ENCODE results near the gene DOCK9.

The DOCK9 gene

DNA sequence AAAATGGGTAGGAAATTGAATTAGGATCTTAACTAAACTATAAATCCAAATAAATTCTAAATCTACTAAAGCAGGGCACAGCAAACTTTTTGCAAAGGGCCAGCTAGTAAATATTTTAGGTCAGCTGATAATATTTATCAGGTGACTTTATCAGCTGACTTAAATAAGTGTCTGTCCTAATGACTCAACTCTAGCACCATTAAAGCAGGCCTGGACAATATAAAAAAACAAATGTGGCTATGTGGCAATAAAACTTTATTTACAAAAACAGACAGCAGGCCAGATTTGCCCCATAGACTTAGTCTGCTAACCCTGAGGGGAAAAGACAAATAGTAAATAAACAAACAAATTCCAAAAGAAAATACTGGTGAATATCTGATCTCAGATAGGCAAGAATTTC, 27.7 kb upstream of the DOCK9 start:
- no peak overlapping the region for H3K27ac ChIP-seq
- no peak overlapping the region for H3K4me3 ChIP-seq (ENCODE audit: low read depth, low read length)
- DNase-seq: no peak
- TF ChIP-seq, protein P1, sequence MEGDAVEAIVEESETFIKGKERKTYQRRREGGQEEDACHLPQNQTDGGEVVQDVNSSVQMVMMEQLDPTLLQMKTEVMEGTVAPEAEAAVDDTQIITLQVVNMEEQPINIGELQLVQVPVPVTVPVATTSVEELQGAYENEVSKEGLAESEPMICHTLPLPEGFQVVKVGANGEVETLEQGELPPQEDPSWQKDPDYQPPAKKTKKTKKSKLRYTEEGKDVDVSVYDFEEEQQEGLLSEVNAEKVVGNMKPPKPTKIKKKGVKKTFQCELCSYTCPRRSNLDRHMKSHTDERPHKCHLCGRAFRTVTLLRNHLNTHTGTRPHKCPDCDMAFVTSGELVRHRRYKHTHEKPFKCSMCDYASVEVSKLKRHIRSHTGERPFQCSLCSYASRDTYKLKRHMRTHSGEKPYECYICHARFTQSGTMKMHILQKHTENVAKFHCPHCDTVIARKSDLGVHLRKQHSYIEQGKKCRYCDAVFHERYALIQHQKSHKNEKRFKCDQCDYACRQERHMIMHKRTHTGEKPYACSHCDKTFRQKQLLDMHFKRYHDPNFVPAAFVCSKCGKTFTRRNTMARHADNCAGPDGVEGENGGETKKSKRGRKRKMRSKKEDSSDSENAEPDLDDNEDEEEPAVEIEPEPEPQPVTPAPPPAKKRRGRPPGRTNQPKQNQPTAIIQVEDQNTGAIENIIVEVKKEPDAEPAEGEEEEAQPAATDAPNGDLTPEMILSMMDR (IDR thresholded peaks at IDR 0.05; ENCODE audit: low read depth, low read length): no peak
- no peaks in the 10 kb centered on the region for H3K36me3 ChIP-seq
- no peaks in the 10 kb centered on the region for H3K9me3 ChIP-seq (ENCODE audit: severe bottlenecking)
- no peaks in the 10 kb centered on the region for H3K27me3 ChIP-seq (ENCODE audit: insufficient read depth, low read depth, severe bottlenecking)

DNA sequence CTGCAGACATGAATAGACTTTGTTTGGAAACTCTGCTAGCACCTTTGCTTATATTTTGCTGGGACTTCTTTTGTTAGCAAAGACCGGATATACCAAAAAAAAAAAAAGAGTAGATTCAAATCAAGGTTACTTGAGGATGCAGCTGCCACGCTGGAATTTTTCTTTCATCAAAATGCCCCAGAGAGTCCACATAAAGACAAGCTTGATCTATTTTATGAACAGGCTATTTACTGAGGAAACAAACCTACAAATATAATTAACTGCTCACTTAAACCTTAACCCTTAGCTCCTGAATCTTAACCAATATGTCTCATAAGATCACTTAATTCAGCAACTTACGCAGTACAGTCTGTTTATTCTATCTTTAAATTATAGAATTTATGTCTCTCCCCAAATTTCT, 27.1 kb upstream of the DOCK9 start:
- TF ChIP-seq, protein P1 (IDR thresholded peaks at IDR 0.05; ENCODE audit: low read depth, low read length): no peak
- no peak overlapping the region for H3K4me3 ChIP-seq (ENCODE audit: low read depth, low read length)
- H3K36me3 ChIP-seq: no peaks in the 10 kb centered on the region
- H3K27ac ChIP-seq: no peak overlapping the region
- DNase-seq: no peak
- H3K9me3 ChIP-seq (ENCODE audit: severe bottlenecking): no peaks in the 10 kb centered on the region
- no peaks in the 10 kb centered on the region for H3K27me3 ChIP-seq (ENCODE audit: insufficient read depth, low read depth, severe bottlenecking)

DNA sequence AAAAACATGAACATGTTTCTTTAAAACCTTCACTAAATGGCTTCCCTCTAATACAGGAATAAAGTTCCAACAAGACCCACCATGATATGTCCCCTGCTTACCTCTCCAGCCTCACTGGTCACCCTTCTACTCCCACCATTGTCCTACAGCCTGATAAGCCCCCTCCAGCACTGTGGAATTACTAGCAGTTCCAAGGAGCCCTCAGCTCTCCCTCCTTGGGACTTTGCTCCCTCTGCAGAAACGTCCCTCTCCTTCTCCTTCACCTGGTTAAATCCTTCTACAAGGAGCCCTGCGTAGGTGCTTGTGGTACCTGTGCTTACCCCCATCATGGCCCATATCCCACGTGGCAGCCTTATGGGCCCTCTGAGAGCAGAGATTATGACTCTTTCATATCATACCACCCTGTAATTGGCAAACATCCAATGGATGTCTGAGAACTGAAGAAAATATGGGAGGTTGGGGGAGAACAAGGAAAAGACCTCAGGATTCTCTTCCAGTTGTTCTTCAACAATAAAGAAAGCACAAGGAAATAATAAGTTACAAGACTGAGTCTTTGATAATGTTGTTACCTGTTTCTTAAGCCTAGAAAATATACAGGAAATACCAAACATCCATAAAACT, 26.1 kb upstream of the DOCK9 start:
- no peaks in the 10 kb centered on the region for H3K27me3 ChIP-seq (ENCODE audit: insufficient read depth, low read depth, severe bottlenecking)
- no peak for DNase-seq
- H3K27ac ChIP-seq: no peak overlapping the region
- H3K4me3 ChIP-seq (ENCODE audit: low read depth, low read length): no peak overlapping the region
- TF ChIP-seq, protein P1 (IDR thresholded peaks at IDR 0.05; ENCODE audit: low read depth, low read length): no peak
- no peaks in the 10 kb centered on the region for H3K36me3 ChIP-seq
- no peaks in the 10 kb centered on the region for H3K9me3 ChIP-seq (ENCODE audit: severe bottlenecking)

DNA sequence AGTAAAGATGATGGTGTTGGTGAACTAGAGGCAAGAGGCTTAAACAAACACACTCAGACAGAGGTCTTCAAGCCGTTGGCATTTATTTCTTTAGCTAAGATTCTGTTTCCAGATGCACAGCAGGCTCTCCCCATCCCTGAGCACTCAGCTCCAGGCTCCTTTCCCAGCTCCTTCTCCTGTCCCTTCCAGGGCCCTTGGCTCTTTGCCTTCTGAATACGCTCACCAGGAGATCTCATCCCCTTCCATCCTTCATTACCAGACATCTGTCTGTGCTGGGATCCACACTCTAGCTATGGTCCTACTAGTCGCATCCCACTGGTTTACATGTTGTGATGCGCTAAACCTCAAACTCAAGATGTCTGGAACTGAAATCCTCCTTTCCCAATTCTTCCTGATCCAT, 25.3 kb upstream of the DOCK9 start:
- Histone ChIP-seq H3K36me3 (no peaks in the 10 kb centered on the region), H3K27me3 (ENCODE audit: insufficient read depth, low read depth, severe bottlenecking) (no peaks in the 10 kb centered on the region), H3K4me3 (ENCODE audit: low read depth, low read length) (no peak overlapping the region), H3K9me3 (ENCODE audit: severe bottlenecking) (no peaks in the 10 kb centered on the region), H3K27ac (no peak overlapping the region)
- DNase-seq: no peak
- TF ChIP-seq, protein P1 (IDR thresholded peaks at IDR 0.05; ENCODE audit: low read depth, low read length): no peak

DNA sequence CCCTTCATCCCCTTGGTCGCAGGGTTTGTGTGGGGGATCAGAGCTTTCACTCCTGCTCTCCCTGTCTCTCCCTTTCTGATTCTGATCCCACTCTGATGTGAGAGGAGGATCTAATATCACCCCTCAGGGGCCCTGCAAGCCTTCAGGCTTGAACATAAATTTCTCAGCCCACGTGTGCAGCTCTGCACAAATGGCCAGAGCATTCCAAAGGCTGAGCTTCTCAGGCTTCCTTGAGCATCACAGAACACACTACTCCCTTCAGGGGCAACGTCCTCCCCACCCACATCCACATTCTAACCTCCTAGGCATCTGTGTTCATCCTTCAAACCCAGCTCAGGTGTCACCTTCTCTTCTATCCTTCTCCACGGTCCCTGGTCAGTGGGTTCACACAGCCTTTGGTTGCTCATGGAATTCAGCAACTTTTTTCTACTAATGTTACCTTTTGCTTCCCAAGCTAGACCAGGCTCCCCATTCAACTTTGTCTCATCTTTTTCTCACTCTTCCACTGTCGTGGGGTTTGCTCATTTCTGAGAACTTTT, 24.4 kb upstream of the DOCK9 start:
- H3K36me3 ChIP-seq: no peaks in the 10 kb centered on the region
- no peak for DNase-seq
- no peaks in the 10 kb centered on the region for H3K9me3 ChIP-seq (ENCODE audit: severe bottlenecking)
- TF ChIP-seq, protein P1 (IDR thresholded peaks at IDR 0.05; ENCODE audit: low read depth, low read length): no peak
- H3K27me3 ChIP-seq (ENCODE audit: insufficient read depth, low read depth, severe bottlenecking): no peaks in the 10 kb centered on the region
- H3K4me3 ChIP-seq (ENCODE audit: low read depth, low read length): no peak overlapping the region
- no peak overlapping the region for H3K27ac ChIP-seq

DNA sequence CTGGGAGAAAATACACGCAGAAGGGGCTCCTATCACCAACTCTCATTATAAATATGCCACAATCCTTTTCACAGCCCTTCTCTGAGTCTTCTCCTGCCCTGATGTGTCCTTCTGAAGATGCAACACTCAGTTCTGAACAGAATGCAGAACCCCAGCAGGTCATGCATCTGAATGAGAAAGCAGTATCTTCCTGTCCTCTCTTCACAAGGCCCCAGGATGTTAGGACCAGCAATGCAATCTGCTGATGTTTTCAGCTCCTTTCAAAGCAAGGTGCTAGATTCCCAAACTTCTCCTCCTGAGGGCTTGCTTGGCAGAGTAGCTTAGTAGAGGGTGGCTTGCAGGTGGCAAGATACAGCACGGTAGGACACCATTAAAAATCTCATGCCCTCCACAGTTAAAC, 22.3 kb upstream of the DOCK9 start:
- Histone ChIP-seq H3K4me3 (ENCODE audit: low read depth, low read length) (no peak overlapping the region), H3K36me3 (no peaks in the 10 kb centered on the region), H3K9me3 (ENCODE audit: severe bottlenecking) (no peaks in the 10 kb centered on the region), H3K27me3 (ENCODE audit: insufficient read depth, low read depth, severe bottlenecking) (no peaks in the 10 kb centered on the region), H3K27ac (no peak overlapping the region)
- DNase-seq: no peak
- TF ChIP-seq, protein P1 (IDR thresholded peaks at IDR 0.05; ENCODE audit: low read depth, low read length): no peak
